Activated CD8-positive, alpha-beta memory T cell treated with anti-CD3 and anti-CD28 coated beads for 4 hours (primary cell): ENCODE measurements around the gene PRUNE2.

Experiments used
- DNase-seq, 2 donors: peaks; one replicate each; pipeline ENCODE4 v3.0.0-alpha.2; 2020; ENCODE audit warnings: low read depth in 2 of 2

PRUNE2 gene

DNA sequence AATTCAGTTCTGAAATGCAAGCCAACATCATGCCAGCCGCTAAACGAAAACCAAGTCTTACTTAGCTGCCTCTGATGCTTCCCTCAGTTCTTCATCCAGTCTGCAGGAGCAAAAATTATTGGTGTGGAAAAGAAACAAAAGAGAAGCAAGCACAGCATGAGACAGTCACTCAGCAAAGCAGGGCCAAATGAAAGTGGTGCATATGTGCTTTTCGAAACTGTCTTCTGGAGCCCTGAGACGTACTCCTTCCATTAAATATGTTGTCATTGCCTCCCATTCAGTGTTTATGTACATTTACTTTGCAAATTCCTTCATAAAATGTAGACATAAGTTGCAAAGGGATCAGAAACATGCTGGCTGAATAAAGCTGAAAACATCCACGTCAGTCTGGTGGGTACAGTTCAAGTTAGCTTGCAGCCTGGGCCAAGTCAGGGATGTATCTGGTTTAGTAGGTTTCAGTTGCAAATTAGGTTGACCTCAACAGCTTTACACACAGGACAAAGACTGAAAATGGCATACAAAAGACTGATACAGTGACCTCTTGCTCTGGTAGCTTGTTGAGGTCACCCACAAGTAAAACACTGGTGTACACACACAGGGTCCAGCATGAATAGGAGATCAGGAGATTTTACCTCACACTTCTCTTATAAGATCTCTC, 281.4 kb downstream of the PRUNE2 start:
- DNase-seq, result no peak

DNA sequence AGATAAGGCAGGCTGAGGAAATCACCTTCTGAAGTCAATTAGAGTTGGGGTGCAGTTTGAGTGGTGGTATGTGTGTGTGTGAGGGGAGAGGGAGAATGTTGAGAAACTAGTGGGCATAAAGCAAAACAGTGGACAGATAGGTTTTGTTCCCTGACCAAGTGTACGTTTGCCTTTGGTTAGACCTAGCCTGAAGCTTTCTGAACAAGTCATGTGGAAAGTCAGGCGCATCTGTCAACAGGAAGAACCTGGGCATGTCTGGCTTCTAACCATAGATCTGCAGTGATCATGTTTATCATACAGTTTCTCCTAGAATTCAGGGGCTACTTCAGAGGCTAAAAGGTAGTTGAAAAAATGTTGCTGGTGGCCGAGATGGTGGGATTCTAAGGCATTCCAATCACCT, 284.9 kb downstream of the PRUNE2 start:
- DNase-seq, result no peak

DNA sequence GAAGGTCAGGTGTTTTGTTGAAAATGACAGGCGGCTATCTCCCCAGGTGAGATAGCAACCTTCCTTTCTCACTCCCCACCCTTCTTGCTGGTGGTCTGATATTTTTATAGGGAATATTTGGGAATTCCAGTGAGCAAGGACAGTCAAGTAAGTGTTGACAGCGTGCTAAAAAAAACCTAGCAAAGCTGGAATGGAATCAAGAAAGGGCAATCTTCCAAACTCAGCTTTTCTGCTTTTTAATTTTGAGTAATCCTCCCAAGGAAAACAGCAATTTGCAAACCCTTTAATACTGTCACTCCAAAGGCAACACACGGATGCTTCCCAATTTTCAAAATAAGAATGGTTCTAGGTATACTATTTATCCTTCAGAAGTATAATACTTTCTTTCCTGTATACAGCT, 285.3 kb downstream of the PRUNE2 start:
- no peak for DNase-seq

DNA sequence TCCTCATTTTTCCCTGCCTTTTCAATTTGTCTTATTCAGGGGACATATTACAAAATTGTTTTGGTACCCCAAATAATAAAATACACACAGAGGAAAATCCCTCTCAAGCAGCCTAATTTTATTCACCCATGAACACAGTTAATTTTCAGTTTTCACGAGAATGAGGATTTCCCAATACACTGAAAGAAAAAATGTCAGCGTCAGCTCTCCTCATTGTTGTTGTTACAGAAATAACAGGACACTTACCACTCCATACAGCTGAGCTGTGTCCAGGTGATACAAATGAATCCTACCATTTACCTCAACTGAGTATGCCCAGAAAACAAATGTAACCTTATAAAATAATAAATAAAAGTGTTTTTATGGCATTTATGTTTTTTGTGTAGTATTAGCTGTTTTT, 286.3 kb downstream of the PRUNE2 start:
- DNase-seq, result no peak

DNA sequence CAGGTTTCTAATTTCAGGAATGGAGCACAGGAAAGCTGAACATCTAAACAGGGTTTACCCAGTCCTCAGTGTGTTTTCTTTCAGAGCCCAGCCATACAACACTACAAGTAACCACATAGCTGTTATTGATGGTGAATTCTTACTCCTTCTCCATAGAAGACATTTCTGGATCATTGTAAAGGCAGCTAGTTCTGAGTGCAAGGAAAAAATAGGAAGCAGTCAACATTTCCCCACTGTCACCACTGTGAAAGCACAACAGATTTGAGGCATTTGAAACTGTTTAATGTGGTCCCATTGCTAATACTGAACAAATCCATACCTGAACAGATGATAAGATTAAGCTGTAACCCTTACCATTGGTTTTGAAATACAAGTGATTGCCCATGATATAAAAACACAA, 286.7 kb downstream of the PRUNE2 start:
- DNase-seq, result no peak

DNA sequence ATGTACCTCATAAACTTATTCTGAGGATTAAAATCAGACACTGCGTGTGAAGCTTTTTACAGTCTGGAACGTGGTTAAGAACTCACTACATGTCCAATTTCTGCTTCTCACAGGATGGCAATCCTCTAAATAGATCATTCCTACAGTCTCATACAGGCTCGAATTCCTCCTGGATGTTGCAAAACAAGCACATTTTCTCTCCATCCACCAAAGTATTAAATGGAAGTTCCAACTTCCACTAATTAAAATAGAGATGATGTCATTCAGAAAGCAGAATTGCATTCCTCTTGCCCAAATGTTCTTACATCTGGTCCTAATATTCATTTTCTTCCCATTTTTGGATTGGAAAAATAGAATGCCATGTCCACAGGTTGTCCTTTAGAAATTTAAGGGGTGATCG, 287.2 kb downstream of the PRUNE2 start:
- DNase-seq, result no peak

DNA sequence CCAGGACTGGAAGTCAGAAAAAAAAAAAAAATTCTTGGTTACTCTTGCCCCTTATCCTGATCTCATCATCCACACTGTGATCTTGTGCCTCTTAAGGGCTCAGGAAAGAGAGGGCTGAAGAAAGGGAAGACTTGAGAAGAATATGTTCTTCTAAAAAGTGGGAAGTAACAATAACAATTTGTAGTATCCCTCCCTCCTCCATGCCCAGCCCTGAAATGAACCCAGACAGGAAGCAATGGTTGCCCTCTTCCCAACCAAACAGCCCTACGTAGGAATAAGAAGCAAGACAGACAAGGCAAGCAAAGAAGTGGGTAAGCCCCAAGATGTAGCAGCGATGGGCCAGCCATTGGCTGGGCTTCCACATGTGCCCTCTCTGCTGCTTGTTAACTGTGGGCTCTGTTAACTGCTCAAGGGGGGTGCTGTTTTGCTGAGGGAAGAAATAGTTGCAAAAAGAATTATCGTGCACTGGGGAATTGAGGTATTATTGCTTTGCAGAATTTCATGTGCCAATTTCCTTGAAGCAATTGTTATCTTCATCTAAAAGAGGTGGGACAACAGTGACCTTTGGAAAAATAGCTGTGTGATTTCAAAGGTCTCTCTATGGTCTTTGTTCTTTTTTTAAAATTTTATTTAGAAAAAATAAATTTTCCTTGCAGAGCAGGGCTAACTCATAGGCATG, 288.3 kb downstream of the PRUNE2 start:
- DNase-seq, result no peak

DNA sequence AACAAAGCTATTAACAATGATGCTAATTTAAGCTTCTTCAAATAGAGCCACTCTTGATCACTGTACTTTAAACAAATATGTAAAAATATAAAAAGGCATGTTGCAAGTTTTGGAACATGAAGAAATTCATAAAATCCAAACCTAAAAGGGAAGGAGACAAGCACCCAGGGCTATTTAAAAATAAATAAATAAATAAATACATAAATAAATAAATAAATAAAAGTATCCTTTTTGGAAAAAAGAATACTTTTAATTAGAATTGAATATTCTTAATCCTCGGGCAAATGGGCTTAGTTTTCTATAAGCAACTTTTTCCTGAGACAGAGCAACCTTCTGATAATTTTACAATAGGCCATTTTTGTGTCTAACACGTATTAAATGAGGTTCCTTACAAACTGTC, 289.1 kb downstream of the PRUNE2 start:
- no peak for DNase-seq

DNA sequence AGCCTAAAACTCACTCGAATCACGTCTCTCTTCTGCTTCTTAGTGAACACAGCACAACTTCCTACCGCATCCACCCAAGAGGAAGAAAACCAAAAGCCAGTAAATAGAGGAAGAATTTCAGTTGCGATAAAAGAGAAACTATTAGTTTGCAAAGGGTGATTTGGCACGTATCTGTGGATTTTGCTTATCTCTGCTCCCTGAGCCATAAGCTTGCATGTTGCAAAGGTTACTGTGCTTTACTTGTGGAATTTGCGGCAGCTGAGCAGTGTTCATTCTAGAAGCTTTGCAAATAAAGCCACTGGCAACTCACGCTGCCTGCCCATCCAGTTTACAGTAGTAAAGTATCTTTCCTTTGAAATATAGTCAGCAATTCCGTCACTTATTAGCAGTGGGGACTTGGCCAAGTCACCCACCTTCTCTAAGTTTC, 290.7 kb downstream of the PRUNE2 start:
- DNase-seq, result no peak

DNA sequence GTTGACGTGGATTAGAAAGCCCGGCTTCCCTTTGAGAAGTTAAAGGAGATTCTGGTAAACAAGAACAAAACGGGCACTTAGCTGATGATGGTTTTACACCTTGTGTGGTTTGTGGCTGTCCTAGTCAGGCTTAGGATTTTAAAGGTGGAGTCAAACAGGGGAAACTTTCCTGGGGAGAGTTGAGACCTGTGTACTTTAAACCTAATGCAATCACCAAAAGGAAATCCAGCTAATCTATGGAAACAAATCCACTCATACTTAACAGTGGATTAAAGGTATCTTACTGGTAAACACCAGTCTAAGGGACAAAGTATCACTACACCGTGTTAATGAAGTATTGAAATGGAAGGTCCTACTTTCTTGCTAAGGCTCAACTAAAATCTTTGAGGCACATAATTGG, 291.9 kb downstream of the PRUNE2 start:
- no peak for DNase-seq

DNA sequence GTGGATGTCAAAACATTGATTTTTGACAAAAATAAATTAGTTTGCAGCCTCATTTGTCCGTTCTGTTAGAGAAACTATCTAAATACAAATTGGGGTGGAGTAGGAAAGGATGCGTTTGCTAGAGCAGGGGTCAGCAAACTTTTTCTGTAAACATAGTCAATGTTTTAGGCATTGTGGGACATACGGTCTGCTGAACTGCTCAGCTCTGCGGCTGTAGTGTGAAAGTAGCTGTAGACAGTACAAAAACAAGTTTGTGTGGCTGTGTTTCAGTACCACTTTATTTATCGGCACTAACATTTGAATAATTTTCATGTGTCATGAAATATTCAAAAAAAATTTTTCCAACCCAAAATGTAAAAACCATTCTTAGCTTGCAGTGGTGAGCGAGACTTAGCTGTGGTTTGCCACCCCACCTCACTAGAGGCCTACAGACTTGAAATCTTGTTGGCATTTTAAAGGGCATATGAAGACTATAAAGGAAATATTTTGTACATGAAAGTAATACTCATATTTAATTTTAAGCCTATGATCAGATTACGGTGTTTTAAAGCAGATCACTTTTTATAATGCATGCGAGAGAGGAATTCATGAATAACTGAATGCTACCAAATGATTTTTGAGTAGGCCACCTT, 292.6 kb downstream of the PRUNE2 start:
- no peak for DNase-seq

DNA sequence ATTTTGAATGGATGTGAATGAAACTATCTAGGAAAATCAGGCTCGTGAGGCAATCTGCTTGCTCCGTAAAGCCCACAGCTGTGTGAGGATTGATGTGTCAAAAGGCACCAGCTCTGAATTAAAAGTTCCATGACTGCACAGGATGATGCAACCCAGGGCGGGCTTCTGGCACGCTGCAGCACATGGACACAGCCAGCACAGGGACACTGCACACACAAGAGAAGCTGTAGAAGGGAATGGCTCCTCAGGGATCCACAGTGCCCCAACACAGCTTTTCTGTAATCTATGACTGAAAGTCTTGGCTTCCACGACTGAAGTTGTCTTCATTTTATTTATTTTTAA, 295.9 kb downstream of the PRUNE2 start:
- no peak for DNase-seq

DNA sequence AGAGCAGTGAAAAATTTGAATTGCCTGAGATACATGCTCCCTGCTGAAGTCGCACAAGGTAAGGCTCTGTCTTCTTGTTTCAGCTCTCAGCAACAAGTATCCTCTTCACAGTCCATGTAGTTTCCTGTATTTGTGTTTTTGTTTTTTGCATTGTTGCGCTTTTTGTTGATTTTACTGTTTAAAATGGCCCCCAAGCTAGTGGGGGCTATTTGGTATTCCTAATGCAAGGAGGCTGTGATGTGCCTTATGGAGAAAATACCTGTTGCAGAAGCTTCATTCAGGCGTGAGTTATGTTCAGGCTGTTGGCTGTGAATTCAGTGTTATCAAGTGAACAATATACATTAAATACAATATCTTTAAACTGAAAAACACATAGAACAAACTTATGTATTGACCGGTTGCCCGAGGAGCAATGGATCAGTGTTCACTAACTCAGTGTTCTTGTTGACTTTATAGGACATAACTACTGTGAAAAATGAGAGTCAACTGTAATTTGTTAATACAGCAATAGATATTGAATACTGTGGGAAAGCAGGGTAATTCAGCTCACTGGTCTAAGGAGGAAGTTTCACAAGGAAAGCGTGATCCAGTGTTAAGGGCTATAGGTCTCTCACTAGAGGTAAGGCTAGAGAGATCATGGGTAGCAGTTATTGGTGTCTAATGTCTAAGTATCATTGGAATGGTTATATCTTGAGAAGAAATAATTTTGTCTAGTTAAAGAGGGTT, 296.5 kb downstream of the PRUNE2 start:
- DNase-seq, result no peak

DNA sequence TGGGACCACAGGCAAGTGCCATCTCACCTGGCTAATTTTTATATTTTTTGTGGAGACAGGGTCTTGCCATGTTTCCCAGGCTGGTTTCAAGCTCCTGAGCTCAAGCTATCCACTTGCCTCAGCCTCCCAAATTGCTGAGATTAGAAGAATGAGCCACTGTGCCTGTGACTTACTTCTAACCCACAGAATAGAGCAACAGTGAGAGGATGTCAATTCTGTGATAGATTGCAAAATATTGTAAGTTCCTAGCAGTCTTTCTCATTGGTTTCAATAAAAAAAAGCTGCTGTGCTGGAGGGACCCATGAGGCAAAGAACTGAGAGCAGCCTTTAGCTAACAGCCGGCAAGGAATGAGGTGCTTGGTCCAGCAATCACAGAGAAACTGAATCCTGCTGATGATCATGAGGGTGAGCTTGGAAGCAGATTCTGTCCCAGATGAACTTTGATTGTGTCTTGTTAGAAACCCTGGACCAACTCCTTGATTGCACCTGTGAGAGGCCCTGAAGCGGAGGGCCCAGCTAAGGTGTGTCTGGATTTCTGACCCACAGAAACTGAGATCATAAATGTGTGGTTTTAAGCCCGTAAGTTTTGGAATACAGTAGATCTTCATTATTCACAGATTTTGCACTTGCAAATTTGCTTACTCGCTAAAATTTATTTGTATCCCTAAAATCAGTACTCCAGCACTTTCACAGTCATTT, 297.2 kb downstream of the PRUNE2 start:
- no peak for DNase-seq

DNA sequence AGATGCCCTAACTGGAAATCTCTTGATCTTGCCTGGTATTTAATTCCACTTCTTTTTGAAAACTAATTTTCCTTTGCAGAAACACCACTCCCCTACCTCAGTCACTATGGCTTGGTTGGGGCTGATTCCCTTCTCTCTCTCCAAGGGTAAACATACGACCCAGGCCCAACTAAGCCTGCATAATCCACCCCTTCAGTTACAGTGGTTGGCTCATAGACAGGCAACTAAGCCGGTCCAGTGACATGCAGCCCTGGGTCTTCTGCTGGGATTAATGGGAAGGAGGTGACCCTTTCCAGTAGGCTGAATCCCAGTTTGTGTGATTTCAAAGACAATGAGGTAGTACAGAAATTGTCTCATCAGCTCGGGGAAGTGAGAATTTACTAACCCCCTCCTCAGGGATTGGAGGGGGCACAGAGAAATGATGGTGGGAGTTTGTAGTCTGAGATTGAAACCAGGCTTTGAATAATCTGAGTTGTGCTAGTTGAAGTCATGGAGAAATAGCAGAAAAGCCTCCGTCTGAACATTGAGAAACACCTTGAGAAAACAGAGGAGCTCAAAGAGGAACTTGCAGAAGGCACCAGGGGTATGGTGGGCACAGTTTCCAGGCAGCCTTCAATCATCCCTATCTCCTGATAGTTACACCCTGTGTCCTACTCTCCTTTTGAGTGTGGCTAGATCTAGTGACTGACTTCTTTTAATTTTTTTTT, 298.0 kb downstream of the PRUNE2 start:
- no peak for DNase-seq

DNA sequence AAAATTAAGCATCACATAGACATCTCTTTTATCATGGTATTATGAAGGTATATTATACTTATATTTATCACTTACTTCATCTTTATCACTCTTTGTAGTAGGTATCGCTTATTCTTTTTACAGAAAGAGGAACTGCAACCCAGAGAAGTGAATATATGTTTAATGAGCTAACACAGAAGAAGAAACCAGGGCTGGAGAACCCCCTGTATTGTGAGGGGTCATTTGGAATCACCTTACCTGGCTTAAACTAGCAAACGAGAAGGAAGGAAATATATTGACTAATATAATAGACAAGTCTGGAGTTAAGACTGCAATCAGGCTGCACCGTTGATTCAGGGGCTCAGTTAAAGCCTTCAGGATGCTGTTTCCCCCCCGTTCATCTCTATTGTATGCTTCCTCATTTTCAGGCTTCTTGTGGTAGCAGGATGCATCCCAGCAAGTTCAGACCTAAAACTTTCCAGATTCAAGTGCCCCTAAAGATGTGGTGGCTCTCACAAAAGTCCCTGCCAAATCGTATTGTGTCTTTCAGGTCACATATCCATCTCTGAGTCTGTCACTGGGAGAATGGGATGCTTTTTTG, 300.5 kb downstream of the PRUNE2 start:
- no peak for DNase-seq

DNA sequence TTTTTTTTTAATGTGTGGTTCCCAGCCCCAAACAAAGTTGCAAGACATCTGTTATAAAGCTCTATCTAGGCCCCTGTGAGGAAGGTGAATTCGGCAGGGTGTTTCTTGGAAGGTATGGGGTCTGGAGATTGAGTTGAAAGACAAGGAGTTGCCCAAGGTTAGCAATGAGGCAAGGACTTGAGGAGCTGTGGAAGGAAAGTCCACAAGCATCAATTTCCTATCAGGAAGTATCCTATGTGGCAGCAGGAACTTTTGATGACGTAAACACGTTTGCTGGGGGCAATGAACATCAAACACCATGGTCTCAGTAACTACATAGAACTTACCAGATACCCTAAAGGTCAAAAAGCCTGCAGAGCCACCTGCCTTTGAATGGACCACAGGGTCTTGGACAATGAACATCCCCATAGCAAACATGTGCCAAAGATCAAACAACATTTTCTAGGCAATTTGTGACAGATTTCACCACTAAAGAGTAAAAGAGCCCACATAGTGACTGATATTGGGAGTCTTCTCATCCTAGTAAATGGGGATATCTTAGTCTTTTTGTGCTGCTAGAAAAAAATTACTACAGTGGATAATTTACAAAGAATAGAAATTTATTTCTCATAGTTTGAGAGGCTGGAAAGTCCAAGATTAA, 301.9 kb downstream of the PRUNE2 start:
- no peak for DNase-seq

DNA sequence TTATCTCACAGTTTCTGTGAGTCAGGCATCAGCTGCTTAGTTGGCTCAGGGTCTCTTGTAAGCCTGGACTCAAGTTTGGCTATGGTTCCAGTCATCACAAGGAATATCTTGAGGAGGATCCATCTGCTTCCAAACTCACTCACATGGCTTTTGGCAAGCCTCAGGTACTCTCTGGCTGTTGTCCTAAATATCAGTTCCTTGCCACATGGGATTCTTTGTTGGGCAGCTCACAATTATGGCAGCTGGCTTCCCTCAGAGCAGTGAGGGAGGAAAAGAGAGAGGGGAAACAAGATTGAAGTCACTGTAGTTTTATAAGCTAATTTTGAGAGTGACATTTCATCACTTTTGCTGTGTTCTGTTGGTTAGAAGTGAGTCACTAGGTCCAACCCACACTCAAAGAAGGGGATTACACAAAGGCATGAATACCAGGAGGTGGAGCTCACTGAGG, 302.4 kb downstream of the PRUNE2 start:
- DNase-seq, result no peak

DNA sequence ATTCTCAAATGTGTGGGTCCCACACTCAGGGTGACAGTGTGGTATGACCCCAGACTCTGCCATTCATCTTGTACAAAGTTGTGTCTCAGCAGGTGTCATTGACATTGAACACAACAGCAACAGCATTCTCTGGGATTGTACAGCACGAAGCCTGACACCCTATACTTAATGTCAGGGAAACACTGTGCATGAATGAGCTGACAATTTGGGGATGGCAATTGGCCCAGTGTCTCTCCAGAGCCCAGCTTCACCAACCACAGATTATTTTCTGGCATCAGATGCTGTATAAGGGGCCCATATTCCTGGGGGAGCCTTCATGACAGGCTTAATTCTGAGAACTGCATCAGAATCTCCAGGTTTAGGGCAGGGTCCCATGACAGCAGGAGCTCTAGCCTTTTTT, 303.7 kb downstream of the PRUNE2 start:
- DNase-seq, result no peak

DNA sequence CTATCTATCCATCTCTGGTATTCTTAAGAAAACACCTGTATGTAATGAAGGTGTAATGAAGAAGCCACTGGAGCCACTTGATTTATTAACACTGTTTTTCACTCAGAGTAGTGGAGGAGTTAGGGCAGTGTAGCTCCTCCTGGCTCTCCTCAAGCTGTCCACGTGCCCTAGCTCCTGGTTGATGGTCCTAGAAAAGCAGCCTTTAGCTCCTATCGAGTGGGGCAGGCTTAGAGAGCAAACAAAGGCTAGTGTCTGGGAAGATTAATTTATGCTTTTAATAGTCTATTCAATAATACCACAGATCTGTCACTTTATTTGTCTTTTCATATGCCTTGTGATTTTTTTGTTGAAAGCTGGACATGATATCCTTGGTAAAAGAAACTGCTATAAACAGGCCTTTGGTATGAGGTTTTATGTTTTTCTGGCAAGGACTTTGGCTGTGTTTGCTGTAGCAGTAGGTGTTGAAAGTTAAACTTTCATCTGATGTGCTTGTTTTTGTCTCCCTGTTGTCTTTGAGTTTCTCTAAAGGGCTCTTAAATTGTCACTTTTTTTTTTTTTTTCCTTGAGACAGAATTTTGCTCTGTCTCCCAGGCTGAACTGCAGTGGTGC, 305.8 kb downstream of the PRUNE2 start:
- DNase-seq, result no peak
